HG02642 (cell line): ENCODE data around the gene NOTCH2.
"Not testable (repeated sequence)": the region's sequence is repeated elsewhere in the genome, so short reads cannot be mapped to it uniquely, and the experiment has no call there.

ENCODE experiments used
- ATAC-seq: cut with Tn5 transposase; IDR thresholded peaks from one replicate; pipeline ENCODE4 v1.9.1; 2021; ENCODE audit warnings: mild to moderate bottlenecking; ENCODE audit not compliant: unreplicated experiment, poor library complexity

NOTCH2 gene

GRCh38 chr1:120087959-120088358 is 18.5 kb upstream of the NOTCH2 start:
- not testable (repeated sequence) for ATAC-seq

- not testable (repeated sequence) for ATAC-seq
Observed at GRCh38 chr1:120069920-120070214, 405 bp upstream of the NOTCH2 start.

DNA sequence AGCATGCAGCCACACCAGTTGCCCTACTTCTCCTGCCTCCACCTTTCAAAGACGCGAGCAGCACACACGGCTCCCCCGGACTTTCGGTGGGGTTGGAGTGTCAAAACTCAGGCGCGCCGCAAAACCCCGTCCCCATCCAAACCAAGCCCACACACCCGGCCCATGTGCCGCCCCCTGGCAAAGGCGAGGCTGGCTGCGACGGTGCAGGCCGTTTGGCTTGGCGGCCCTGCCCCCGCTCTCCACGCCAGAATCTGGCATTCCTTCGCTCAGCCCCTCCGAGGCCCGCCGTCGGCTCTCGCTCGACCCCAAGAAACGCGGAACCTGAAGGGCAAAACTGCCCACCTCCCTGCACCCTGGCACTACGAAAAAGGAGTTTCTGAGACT is 787 bp downstream of the NOTCH2 start:
- not testable (repeated sequence) for ATAC-seq

- ATAC-seq, result not testable (repeated sequence)
Observed at GRCh38 chr1:120048208-120048607, 21.3 kb downstream of the NOTCH2 start.

- not testable (repeated sequence) for ATAC-seq
Observed at GRCh38 chr1:120041771-120042170, 27.7 kb downstream of the NOTCH2 start.

DNA sequence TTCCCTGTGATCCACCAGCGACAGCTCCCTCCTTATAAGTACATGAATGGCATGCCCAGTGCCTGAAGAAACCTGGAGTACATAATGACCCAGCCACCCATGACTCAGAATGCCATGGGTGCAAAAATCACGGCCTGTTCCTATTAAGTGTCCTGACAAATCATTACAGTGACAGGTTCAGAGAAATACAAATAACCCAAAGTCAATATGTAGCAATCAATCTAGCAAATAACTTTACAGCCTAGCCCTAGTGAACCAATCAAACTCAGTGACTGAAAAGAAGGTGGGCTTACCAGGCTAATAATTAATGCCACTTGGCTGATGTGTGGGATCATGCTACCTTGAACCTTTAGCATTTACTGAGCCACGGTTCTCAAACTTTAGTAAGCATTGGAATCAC is 37.2 kb downstream of the NOTCH2 start:
- ATAC-seq, result not testable (repeated sequence)

DNA sequence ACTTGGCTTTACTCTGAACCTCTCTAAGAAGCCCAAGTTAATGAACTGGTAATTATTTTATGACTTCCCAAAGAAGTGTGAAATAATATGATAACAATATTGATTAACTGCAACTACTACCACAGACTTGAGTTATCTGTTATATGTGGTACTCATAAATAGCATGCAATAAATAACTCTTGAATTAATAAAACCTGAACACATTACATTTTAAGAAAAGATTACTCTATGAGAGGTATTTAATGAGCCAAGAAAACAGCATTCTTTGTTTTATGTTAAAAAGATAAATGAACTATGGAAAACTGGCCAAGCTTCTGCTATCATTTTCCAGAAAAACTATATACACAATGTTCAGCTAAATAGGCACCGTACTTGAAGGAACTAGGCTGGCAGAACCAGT is 45.7 kb downstream of the NOTCH2 start:
- ATAC-seq, result not testable (repeated sequence)

DNA sequence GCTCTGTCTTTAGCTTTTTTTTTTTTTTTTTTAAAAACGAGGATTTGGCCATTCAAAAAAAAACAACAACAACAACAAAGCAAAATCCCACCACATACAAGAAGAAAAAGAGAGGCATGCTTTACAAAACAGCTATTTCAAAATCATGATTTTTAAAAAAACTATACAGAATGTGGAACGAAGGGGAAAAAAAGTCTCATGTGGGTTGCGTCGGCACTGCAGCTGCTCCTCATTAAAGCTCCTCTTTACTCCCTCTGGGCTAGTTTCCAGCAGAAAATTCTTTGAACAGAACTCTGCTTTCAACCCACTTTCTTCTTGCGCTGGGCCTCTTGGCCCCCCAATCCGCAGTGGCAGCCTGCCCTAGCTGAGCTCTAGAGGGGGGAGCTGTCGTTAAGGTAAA is 54.5 kb downstream of the NOTCH2 start:
- not testable (repeated sequence) for ATAC-seq

GRCh38 chr1:120008320-120008719 is 61.1 kb downstream of the NOTCH2 start:
- not testable (repeated sequence) for ATAC-seq

DNA sequence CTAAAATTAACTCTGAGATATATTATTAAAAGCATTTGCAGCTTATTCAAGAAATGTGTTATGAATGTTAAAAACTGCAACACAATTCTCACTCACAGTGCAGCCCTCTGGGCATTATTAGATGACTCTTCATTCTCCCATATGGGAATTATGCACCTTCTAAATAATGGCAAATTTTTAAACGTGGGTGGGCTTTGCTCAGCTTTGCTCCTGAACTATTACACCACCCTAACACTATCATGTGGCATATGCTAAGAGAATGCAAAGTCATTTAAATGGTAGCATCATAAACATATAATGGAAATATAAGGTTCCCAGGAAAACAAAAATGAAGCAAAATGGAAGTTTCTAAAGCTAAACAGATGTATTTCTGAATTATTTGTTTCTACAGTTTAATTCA is 61.6 kb downstream of the NOTCH2 start:
- not testable (repeated sequence) for ATAC-seq

GRCh38 chr1:120001035-120001434 is 68.4 kb downstream of the NOTCH2 start:
- ATAC-seq, result not testable (repeated sequence)

GRCh38 chr1:119996731-119997312 is 72.6 kb downstream of the NOTCH2 start:
- ATAC-seq, result not testable (repeated sequence)

GRCh38 chr1:119995975-119996374 is 73.5 kb downstream of the NOTCH2 start:
- ATAC-seq, result not testable (repeated sequence)

DNA sequence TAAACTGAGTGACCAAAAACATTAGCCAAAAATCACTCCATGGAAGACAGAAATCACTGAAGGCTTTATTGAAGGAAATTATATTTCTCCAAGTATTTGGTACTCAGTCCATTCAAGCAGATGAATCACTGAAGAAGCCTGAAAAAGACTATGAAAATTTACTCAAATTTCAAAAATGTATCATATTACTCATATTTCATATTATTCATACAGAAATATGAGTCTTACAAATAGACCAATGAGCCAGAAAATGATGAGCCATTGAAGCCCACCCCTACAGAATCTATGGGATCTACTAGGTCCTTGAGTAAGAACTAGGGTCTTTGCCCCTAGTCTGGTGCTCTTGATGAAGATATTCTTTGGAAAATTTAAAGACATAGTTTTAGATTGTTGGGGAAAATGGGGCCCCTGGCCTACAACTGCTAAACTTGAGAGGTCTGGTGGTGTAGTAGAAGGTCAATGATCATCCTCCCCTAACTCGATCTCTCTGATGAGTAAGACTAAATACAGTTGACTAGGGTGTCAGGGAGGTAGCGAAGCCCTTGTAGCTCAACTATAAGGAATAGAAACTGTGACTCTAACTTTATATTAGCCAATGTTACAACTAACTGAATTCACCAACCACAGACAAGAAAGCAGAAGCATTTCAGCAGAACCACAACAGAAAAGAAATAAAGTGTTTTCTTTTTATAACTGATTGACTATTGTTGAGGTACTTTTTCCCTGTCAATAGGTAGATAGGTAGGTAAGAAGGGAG is 81.0 kb downstream of the NOTCH2 start:
- no peak for ATAC-seq

DNA sequence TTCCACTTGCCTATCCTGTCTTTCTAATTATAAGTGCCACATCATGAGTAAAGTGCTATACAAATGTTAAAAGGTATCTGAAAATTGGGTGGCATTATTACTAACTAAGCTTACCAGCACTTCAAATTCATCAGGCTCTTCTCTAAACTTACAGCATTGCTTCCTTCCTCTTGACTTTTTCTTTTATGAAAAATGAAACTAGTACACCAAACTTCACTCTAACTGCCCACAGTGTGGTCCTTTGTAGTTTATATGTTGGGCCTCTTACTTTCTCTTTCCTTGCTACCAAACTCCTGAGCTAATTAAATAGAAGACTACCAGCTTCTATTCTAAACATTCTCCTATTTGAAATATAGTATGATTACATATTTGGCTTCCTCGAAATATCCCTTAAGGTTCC is 81.8 kb downstream of the NOTCH2 start:
- peak; percentile 45 for ATAC-seq

DNA sequence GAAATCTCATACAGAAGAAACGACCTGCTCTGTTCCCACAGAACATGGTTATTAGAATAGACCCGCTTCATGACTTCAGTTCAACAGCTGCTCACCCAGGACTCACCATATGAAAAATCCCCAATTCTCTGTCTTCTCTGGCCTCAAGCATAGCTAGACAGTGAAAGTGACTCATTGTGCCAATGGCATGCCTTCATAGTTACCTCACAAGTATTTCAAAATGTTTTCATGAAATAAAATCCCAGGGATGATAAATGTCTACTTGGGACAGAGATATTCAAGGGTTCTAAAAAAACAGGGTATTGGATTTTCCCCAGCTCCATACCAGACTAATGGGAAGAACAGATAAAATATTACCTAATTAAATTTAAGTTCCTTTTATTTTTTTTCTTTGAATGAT is 82.3 kb downstream of the NOTCH2 start:
- ATAC-seq, result no peak

DNA sequence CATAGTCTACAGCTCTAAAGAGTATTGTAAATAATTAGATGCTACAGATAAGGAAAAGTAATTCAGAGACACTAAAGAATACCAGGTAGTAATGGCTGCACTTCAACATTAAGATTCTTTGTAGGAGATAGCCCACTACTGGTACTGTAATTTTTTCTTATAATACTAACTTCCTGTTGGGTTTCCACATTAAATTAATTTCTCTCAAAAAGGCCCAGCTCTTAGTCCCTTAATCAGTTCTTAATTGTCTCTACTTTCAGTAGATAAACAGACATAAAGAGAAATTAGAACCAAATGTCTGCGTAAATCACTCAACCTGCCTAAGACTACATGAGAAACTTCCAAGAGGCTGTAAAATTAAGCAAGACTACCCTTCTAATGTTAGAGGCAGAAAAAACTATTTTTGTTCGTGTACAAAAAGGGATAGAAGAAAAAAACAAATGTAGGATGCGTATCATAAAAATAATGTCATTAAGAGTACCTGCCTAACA is 83.4 kb downstream of the NOTCH2 start:
- ATAC-seq, result no peak

GRCh38 chr1:119984771-119985170 is 84.7 kb downstream of the NOTCH2 start:
- no peak for ATAC-seq

- ATAC-seq, result no peak
Observed at GRCh38 chr1:119981986-119982815, 87.3 kb downstream of the NOTCH2 start.

DNA sequence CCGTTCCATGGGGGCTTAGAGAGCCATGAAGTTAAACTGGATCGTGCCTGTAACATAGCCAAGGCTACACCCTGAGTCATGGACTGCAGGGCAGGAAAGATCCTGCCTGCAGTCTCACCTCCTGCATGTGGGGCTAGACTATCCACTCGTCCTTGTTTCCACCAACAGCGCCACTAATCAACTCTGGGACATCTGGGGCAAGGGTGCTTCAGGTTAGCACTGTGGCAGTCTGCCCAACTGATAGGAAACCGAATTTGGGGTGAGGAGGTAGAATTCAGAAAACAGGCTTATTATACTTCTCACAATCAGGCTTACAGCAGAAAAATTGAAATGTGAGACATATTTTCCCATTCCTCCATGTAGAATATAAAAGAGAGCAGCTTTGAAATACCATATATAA is 88.0 kb downstream of the NOTCH2 start:
- no peak for ATAC-seq

- no peak for ATAC-seq
Observed at GRCh38 chr1:119978018-119978505, 91.4 kb downstream of the NOTCH2 start.
